ENCODE measurements around the gene MTREX. TPM values are rescaled to one million over a fixed set of nuclear protein-coding genes. Genes with fewer than 3 reads are reported as not detected.
A peak's percentile ranks its signal among the peaks of the same experiment; 100 is the strongest.

The MTREX gene
- total and polyA plus RNA-seq, 2 of the 8 experiments (the other 6 are each of a cell fraction or from before 2014, with no cell fraction given): 16.0 to 130 TPM

DNA sequence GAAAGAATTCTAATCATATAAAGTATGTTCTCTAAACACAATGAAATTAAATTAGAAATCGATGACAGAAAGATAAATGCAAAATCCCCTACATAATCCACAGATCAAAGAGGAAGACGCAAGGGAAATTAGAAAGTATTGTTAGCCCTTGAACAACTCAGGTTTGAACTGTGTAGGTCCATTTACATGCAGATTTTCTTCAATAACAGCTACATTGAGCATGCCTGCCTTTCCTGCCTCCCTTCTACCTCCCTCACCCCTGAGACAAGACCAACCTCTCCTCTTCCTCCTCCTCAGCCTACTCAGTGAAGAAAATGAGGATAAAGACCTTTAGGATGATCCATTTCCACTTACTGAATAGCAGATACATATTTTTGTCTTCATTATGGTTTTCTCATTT lies 151.8 kb downstream of the MTREX start:
- Histone ChIP-seq H3K27me3 (replicated peaks in 1 of 4; ENCODE audit: control insufficient read depth in 3 of 4, extremely low read depth in 1 of 4, insufficient read depth in 3 of 4, low read length in 3 of 4) (no peaks in the 10 kb centered on the region), H3K4me2 (ENCODE audit: insufficient read depth in 1 of 2, low read depth in 2 of 2, low read length in 2 of 2) (no peak overlapping the region), H2BK120ac (replicated peaks; ENCODE audit: low read depth, low read length) (no peak overlapping the region), H3K23ac (ENCODE audit: insufficient read length) (no peak overlapping the region), H4K20me1 (replicated peaks in 1 of 2; ENCODE audit: control insufficient read depth in 1 of 2, insufficient read depth in 2 of 2, low read length in 2 of 2) (peaks cover 0 to 2% of the 10 kb centered on the region in 2 experiments), H4K8ac (ENCODE audit: extremely low read depth, insufficient read depth, low read length) (no peak overlapping the region), H2AFZ (ENCODE audit: low read length) (no peak overlapping the region), H3K9ac (replicated peaks in 1 of 4; ENCODE audit: extremely low read depth in 1 of 4, low read depth in 3 of 4, low read length in 3 of 4) (no peak overlapping the region), H3K36me3 (ENCODE audit: control insufficient read depth in 2 of 4, insufficient read depth in 4 of 4, low read length in 3 of 4) (peaks cover 0 to 7% (median 0%) of the 10 kb centered on the region in 4 experiments; a peak in 2 of 8 replicates), H3K4me3 (ENCODE audit: extremely low read depth in 1 of 4, insufficient read depth in 2 of 4, low read depth in 3 of 4, low read length in 4 of 4) (no peak overlapping the region), H3K27ac (ENCODE audit: low read depth, low read length) (no peak overlapping the region), H3K9me3 (ENCODE audit: insufficient read depth in 2 of 2, low read depth in 1 of 2, low read length in 1 of 2) (no peaks in the 10 kb centered on the region), H2BK12ac (ENCODE audit: low read depth, low read length) (no peak overlapping the region), H3K14ac (ENCODE audit: insufficient read length) (no peak overlapping the region), H3K79me2 (ENCODE audit: control insufficient read depth in 1 of 2, insufficient read depth in 2 of 2, low read length in 2 of 2) (peaks cover 0 to 73% of the 10 kb centered on the region in 2 experiments; a peak in 3 of 4 replicates), H2BK15ac (ENCODE audit: low read length) (no peak overlapping the region), H3K4me1 (replicated peaks in 1 of 4; ENCODE audit: control insufficient read depth in 3 of 4, insufficient read depth in 4 of 4, low read length in 3 of 4) (peaks cover 0 to 3% (median 0%) of the 10 kb centered on the region in 4 experiments; a peak in 2 of 7 replicates), H3K18ac (ENCODE audit: extremely low read depth, low read length) (no peak overlapping the region), H3K56ac (replicated peaks; ENCODE audit: insufficient read length, low read depth, low read length) (no peak overlapping the region), H4K5ac (ENCODE audit: insufficient read length, low read depth, low read length) (no peak overlapping the region), H3K4ac (replicated peaks; ENCODE audit: insufficient read length, low read depth, low read length) (no peak overlapping the region), H2BK20ac (ENCODE audit: low read length) (no peak overlapping the region), H2AK5ac (ENCODE audit: low read depth, low read length) (no peak overlapping the region), H4K91ac (replicated peaks; ENCODE audit: insufficient read length, low read length) (no peak overlapping the region), H3K23me2 (ENCODE audit: low read depth, low read length) (no peaks in the 10 kb centered on the region), H2BK5ac (ENCODE audit: low read depth, low read length) (no peak overlapping the region), H3K79me1 (ENCODE audit: low read depth, low read length) (no peaks in the 10 kb centered on the region)
- CTCF ChIA-PET (ENCODE audit: partially characterized antibody): interaction anchor here (1.6 kb wide), 1 partner anchor 232 kb away, joined by 4 read pairs; no protein-coding TSS in a partner anchor
- POLR2A ChIA-PET (ENCODE audit: partially characterized antibody): no interaction called here
- DNase-seq (ENCODE audit: low read depth in 1 of 2, low spot score in 2 of 2) (no peak), FAIRE-seq (peak; percentile 62)
- WGBS, 2 experiments (ENCODE audit: extremely low coverage in 1 of 2, insufficient coverage in 1 of 2, insufficient read length in 1 of 2, insufficient replicate concordance in 2 of 2, low coverage in 1 of 2, low lambda C conversion rate in 2 of 2, missing lambda C conversion rate in 1 of 2): 86% methylated on average over 2 of the region's 2 CpGs; no CpG with 5 or more reads in 1 of the 2 experiments
- TF ChIP-seq SIN3A (conservative IDR thresholded peaks at IDR 0.05 in 1 of 2, IDR thresholded peaks at IDR 0.05 in 1 of 2; ENCODE audit: low read depth in 1 of 2, low read length in 2 of 2) (no peak), CBX5 (IDR thresholded peaks at IDR 0.05; ENCODE audit: low read depth, low read length) (no peak), FOSL1 (IDR thresholded peaks at IDR 0.05; ENCODE audit: insufficient read depth, low read depth, low read length) (no peak), NANOG (IDR thresholded peaks at IDR 0.05; ENCODE audit: insufficient read depth, low read depth, low read length, poor library complexity, severe bottlenecking) (no peak), SUZ12 (IDR thresholded peaks at IDR 0.05; ENCODE audit: low read length) (no peak), SP4 (IDR thresholded peaks at IDR 0.05; ENCODE audit: low read length) (no peak), RAD21 (IDR thresholded peaks at IDR 0.05 in 1 of 2, conservative IDR thresholded peaks at IDR 0.05 in 1 of 2; ENCODE audit: low read depth in 2 of 2, low read length in 2 of 2) (no peak), BACH1 (IDR thresholded peaks at IDR 0.05; ENCODE audit: low read length) (no peak), PHF8 (conservative IDR thresholded peaks at IDR 0.05; ENCODE audit: low read depth, low read length) (no peak), POU5F1 (IDR thresholded peaks at IDR 0.05; ENCODE audit: low read depth, low read length) (no peak), HDAC2 (IDR thresholded peaks at IDR 0.05; ENCODE audit: borderline replicate concordance in 1 of 2, low read depth in 2 of 2, low read length in 2 of 2) (no peak)
